Measurements from ENCODE around the gene S100A7.

S100A7 gene

DNA sequence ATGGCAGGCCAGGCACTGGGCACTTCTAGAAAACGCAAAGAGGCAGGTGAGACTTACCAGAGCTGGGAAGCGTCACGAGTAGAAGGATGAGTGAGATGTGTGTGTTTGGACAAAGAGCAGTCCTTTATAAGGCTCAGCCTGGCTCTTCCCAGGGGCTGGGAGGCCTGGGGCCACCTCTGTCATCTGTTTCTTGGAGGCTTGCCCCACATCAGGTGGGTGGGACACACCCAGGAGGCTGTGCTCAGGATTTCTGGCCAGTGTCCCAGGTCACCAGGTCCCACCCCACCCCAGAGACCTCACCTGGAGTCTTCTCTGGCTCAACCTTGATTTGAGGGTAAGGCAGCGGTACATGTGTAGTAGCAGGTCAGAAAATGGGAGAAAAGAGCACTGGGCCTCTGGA is at the start of gene S100A7:
Gene S100A7 (minus strand): TSS at position 101 of the 400 bp plus-strand sequence. CDS start 1,638 bp downstream, outside the sequence.
- no peak for DNase-seq

DNA sequence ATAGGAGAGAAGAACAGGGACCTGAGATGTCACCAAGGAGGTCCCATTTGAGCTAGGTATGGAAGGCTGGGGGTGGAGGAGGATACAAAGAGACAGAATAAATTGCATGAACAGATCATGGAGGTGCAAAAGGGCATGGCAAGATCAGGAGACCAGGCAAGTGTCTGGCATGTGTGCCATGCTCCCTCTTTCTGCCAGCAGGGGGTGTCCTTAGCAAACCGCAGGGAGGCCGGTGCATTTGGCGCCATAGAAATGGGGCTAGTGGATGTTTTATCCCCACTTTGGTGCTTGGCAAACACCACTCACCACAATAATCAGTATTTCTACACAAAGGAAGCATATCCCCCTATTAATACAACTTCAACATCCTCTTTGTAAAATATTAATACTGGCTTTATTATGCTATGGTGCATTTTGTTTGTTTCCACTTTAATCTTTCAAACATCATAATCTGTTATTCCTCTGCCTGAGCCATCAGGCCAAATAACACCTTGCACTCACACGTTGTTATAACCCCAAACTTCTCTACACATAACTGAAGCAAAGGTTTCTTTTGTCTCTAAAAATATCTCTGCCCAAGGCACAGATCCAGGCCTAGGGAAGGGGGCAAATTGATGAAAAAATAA is 49.4 kb upstream of the S100A7 start:
- DNase-seq = no peak

DNA sequence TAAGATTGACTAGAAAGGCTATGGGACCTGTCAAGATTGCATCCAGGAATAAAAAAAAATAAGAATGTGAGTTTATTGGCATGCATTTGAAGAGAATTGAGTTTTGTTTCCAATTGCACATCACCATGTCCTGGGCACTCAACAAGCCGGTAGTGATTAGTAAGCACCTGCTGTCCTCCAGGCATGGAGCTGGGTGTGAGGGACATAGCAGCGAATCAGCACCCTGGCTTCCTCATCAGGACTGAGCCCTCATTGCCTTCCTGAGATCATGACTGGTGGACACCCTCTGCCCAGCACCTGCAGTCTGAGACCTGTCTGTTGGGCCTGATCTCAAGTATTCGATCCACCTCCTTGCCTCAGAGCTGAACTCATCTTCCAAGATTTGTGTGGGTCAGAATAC is 48.6 kb upstream of the S100A7 start:
- DNase-seq = no peak

DNA sequence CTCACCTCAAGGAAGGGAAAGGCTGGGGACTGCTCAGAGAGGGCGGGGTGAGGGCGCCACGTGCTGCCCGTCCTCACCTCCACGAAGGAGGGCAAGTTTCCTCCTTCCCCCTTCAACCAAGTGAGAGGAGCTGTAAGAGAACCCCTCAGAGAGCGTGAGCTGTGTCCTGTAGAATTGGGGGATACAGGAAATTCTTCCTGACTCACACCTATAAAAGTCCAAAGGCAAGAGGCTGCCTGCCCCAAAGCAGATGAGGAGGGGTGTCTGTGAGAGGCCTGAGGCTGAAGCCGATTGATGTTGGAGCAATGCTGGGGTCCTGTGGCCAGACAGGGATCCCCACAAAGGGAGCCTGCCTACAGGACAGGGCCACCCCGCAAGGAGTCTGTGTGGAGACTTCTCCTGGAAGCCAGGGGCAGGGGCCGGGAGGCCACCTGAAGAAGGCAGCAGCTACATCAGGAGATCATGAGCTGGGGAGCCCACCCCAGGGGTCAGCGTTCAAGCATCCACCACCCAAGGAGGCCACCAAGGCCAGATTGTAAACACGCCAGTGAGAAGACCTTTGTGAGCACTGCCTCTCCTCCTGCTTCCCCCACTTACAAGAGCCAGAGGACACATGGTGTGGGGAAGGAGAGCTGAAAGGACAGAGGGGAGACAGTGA is 47.6 kb upstream of the S100A7 start:
- DNase-seq = no peak

DNA sequence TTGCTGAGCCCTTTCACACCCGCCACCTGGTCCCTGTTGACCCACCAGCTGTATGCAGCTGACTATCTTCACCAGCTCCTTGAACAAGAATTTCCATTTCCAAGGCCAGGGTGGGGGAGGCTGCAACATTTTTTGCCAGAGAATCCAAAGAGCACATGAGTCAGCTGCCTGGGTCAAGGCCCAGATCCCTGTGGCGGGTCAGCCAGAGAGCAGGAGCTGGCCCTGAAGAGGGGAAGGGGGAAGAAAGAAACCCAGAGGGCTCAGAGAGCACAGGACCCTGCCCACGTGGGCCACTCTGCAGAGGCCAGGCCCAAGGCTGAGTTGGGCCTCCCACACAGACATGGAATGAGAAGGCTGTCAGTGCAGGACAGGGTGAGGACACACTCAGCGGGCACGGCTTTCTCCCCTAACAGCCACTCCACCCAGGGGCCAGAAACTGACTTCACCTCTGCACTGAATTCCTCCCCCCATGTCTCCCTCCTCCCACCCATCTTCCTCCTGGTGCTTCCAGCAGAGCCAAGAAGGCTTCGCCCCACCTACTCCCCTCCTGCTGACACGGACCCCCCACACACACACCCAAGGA is 46.5 kb upstream of the S100A7 start:
- DNase-seq = no peak

DNA sequence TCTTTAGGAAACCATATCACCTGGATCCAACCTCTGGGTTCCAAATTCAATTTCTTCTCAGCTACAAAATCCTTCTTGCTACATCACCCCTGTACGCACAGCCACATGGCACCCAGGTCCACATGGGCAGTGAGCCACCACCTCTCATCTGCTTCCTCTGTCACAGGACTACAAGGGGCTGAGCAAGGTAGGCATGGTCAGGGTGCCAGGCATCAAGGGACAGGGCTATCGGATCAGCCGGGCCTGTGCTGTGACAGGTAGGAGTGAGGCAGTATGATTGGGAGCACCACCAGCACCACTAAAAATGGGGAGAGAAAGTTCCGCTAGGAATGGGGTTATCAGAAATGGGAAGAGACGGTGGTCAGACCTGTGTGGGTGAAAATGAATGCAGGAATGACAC is 45.9 kb upstream of the S100A7 start:
- DNase-seq = no peak

DNA sequence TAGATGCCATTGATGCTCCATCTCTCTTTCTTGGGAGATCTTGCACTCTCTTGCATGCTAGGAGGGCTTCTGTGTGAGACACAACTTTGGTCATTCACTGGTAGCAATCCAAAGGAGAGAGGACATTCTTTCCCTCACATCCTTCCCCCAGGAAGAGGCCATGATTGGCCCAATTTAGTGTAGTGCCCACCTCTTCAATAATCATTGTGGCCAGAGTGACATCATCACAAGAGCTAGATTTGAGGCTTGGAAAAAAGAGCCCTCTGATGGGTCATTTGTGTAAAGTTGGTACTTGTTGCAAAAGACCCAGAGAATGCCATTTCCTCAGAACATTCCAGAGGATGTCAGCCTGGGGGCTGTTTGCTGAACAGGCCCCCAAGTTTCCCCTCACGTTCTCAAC is 45.1 kb upstream of the S100A7 start:
- no peak for DNase-seq

DNA sequence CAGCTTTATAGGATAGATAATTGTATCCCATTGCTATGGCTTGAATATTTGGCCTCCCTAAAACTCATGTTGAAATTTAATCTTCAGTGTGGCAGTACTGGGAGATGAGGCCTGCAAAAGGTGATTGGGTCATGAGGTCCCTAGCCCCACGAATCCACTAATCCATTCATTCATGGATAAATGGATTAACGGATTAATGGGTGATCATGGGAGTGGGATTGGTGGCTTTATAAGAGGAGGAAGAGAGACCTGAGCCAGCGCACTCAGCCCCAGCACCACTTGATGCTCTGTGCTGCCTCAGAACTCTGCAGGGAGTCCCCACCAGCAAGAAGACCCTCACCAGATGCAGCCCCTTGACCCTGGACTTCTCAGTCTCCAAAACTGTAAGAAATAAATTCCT is 43.3 kb upstream of the S100A7 start:
- no peak for DNase-seq

DNA sequence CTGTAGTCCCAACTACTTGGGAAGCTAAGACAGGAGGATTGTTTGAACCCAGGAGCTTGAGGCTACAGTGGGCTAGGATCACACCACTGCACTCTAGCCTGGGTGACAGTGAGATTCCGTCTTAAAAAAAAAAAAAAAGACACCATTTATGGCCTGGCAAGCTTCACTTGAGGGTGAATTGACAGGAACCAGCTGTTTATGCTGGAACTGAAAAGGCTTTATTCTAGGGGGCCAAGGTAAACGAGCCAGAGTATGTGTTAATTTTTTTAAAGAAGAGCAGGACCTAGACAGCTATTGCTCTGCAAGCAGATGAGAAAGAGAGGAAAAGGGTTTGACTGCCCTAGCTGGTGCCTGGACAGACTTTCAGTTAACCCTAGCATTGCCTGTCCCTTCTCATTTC is 38.3 kb upstream of the S100A7 start:
- no peak for DNase-seq

DNA sequence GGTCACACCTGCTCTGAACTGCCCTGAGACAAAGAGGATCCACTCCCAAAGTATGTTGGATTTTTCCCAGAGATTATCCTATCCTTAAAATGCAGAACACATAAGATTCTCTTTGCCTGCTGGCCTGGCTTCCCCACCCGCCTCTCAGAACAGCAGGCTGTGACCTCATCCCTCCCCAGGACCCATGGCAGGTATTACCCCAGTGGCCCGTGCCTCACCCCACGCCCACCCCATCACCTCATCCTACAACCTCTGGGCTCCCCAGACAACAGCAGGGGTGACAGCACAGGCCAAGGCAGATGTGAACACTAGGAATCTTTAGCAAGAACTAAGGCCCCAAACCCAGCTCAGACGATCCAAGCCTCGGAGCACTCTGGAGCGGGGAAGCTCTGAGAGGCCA is 35.1 kb upstream of the S100A7 start:
- DNase-seq = no peak

DNA sequence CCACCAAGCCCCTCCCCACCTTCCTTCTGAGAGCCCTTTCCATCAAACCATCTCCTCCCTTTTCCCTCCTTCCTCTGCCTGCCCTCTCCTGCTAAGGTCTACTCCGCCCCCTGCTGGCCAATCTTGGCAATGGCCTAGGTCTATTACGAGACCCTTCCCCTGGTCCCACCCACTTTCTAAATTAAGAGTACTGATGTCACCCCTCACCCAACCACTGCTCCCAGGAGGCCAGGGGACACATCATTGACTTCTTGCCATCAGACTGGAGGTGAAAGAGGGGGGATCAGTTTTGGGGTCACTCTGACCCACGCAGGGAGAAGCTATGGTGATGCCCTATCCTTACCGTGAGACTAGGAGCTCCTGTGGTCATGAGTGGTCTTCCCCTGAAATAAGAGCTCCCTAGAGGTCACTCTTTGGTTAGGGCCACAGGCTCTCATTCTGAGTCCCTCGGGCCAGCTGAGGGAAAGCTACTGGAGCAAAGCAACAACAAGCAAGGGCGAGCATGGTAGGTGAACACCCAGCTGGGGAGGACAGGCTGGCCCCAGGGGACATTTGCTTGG is 34.6 kb upstream of the S100A7 start:
- peak; percentile 79 for DNase-seq

DNA sequence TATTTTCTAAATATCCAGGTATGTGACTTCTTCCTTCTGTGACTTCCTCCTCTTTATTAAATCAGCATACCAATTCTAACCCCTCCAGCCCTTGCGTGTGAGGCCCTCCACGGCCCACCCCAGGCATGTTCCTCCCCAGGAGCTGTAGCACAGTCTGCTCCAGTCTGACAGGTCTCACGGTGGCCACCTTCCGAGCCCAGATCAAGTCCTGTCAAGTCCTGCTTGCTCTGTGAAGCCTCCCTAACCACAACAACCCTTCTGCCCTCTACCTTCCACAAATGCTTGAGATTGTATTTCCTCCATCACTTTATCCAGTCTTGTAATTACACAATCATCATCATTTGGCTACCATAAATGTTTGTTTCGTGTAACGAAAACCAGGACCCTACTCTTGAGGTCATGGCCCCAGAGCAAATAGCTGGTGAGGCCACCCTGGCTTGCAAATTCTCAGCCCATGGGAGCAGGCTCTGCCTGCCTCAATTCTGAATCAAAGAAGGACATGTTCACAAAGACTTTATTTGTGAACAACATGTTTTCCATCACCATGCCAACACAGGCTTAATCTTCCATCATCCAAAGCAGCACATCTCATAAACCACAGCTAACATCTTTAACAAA is 33.0 kb upstream of the S100A7 start:
- no peak for DNase-seq

DNA sequence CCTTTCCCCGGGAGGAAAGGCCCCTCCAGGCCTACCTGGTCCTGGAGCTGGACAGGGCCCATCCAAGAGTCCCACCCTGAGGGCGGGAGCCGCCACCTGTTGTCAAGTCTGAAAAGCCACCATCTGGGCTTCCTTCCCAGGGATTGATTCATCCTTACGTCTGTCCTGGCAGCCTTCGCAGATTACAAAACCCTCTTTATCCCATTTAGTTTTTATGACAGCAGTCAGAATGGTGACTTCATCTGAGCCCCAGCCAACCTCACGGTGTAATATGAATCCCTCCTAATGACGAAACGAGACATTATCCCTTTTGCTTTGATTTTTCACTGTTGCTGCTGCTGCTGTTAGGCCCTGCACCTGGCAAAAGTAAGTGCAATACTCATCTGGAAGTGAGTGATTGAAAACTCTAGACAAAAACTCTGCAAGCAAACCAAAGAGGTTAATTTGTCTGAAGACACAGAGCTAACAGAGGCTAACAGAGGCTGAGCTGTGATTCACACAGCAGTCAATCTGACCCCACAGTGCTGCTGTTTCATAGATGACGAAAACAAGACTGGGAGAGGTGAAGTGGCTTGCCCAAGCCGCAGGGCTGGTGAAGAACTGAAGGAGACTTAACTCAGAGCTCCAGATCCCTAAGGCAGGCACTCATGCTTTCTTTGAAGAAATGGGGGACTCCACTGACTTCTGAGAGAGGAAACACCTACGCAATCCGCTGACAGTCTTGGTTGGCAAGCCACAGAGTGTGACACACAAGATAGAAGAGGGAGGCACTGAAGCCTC is 30.0 kb upstream of the S100A7 start:
- DNase-seq = no peak

DNA sequence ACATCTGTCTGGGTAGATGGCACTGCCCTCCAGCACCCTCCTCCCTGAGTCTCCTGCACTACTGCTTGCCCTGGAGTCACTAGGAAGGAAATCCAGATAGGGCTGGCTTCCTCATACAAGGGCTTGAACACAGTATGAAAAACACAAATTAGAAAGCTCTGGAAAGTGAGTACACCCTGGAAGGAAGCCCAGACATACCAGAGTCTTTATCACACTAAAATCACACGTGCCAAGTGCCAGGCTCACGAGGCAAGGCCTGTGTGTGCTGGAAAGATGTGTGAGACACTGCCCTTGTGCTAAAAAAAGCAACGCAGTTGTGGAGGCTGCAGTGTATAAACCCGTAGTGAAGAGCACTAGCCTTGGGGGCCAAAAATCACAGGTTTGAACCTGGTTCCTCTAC is 28.3 kb upstream of the S100A7 start:
- no peak for DNase-seq

DNA sequence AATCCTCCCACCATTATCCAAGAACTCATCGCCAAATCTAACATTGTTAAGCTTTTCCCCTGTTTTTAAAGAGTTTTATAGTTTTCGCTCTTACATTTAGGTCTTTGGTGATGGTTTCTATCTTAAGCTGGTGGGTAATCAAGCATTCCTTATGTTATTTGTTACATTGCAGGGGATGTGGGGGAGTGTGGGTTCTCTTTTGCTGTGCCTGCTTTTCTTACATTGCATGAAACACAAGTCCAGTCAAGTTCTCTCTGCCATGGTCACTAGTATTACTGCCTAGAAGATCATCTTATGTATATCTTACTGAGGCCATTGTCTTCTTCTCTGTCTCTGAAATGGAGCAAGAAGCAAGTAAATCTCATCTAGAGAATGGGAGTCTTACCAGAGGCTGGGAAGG is 27.3 kb upstream of the S100A7 start:
- no peak for DNase-seq

DNA sequence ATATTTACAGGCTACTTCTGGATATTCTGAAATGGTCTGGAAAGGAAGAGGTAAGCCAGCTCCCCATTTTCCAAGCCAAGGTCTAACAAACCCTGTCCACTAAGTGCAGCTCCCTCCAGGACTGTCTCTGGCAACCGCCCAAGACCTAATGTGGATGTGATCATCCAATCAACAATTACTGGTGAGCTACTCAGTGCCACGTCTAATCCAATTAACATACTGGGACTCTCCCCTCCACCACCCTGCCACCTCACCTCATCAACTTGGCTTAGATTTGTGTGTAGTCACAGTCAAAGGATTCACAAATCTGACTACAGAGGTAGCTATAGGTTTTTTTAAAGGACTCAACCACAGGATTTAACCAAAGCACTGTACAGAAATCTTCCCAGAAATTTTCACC is 25.4 kb upstream of the S100A7 start:
- DNase-seq = peak; percentile 45

DNA sequence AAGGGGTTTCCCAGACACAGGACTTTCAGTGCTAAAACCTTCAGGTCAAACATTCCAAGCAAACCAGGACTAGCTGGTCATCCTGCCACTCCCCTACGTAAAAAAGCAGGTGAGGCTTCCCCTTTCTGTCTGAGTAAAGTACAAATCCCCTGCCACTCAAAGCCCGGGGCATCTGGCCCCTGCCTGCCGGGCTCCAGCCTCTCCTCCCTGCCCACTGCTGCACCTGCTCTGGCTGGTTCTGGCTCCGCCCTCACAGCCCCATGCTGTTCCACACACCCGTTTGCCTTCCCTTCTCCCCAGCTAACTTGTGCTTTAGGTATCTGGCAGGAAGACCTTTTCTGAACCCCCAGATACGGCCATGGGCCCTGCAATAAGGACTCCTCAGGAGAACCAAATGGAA is 23.3 kb upstream of the S100A7 start:
- peak; percentile 73 for DNase-seq

DNA sequence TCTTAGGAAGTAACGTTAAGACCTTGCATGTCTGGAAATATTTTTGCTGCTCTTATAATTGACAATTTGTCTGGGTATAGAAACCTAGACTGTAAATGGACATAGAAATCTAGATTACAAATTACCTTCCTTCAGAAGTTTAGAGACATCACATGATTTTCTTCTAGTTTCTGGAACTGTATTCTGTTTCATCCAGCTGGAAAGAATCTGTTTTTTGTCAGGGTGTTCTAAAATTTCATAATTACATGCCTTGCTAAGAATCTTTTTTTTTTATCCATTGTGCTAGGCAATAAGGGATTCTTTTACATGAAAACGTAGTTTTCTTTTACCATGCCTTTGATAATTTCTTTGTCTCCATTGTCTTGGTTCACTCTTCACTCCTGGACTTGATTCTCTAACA is 20.7 kb upstream of the S100A7 start:
- DNase-seq = no peak

DNA sequence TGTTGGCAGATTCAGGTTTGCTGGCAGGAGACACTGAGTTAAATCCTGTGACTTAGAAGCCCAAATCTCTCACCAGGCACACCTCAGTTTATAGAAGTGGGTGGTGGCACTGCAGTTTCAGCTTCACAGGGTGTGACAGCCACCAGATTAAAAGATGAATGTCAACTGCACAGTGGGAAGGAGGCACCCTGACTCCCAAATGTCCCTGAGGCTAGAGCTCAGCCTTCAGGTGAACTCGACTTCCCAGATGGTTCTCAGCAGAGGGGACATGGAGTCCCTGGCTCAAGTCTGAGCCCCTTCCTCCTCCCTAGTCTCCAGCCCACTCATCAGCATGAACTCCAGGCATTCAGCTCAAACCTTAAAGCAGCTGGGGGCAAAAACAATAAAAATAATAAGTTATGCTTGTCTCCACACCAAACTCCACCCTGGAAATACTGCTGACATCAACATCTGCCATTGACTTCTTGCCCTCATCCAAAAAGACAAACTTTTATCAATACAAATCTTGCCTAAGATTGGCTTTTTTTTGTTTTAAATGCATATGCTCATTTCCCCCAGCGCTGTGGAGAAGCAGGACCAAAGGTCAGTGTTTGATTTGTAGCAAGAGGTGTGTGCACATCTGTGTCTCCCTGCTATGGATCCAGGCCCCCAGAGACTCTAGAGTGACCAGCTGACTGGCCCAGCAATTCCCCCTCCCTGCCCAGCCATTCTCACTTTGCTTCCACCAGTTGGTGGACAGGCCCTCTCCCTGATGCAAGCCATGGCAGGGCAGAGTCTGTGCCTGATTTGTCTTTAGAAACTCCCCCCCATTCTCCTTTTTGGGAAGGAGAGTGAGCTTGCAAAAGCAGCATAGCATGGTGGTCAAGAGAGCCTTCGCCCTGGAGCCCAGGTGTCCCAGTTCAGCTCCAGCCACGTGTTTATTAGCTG is 18.5 kb upstream of the S100A7 start:
- no peak for DNase-seq

DNA sequence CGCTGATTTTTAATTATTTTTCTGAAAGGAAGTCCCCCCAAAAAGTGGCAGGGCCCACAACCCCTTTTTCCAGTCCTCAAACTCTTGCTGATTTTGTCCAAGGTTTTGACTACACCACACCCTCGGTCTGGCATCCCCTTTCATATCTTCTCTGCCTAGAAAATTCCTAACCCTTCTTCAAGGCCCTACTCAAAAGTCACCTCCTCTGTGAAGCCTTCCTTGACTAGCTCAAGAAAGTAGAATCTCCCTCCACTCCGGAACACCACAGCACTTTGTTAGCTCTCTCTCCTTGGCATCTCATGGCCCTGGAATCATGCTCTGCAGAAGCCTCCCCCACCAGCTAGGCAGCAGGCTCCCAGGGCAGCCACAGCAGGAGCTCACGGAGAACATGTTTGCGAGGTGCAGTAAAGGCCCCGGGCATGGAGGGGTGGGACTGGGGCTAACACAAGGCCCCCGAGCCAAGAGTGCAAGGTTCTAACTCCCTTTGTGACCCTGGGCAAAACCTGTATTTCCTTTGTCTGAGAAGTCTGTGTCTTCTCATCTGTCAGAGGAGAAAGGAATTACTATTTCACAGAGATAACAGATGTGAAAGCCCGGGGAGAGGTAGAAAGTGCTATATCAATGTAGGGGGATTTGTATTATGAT is 17.7 kb upstream of the S100A7 start:
- DNase-seq = no peak

DNA sequence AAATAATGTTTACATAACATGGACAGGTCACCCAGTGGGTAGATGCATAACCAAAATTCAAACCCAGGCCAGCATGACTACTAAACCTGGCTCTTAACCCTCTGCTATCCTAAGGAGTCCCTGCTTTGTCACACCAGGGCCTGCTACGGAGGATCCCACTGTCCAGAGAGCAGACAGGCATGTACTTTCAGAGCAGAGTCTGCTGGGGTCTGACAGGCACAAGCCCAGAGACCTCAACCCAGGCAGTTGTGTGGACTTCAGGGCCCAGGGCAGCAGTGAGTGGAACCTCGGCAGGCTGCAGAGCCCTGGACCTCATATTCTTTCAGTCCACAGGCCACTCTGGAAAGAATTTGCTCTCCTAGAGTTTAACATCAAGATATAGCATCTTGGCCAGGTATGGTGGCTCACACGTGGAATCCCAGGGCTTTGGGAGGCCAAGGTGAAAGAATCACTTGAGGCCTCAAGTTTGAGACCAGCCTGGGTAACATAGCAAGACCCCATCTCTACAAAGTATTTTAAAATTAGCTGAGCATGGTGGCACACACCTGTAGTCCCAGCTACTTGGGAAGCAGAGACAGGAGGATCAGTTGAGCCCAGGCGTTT is 16.1 kb upstream of the S100A7 start:
- DNase-seq = no peak

All from NCI-H1417 treated with DMSO at 0.1 percent for 48 hours (cell line).